Lower lobe of right lung (tissue), 2 donors: ENCODE data around the gene THBS4. TPM values are rescaled to one million over a fixed set of nuclear protein-coding genes. Genes with fewer than 3 reads are reported as not detected.

Experiments used
- ATAC-seq, 2 donors: fragments of 200-7000 bp; cut with Tn5 transposase; one replicate each; pipeline ENCODE4 v1.9.1; 2020 to 2022; ENCODE audit warnings: mild to moderate bottlenecking in 2 of 2, moderate library complexity in 2 of 2
- DNase-seq: peaks from one replicate; pipeline ENCODE4 v3.0.0-alpha.2; 2020
- H3K27ac ChIP-seq: fragments of 200-600 bp; one replicate; pipeline ENCODE4 v1.8.0; 2022
- H3K27me3 ChIP-seq: fragments of 200-600 bp; one replicate; pipeline ENCODE4 v1.8.0; 2022; ENCODE audit warnings: low read depth
- H3K36me3 ChIP-seq: fragments of 200-600 bp; one replicate; pipeline ENCODE4 v1.8.0; 2022; ENCODE audit warnings: mild to moderate bottlenecking
- H3K4me1 ChIP-seq: fragments of 200-600 bp; one replicate; pipeline ENCODE4 v1.8.0; 2022
- H3K4me3 ChIP-seq: fragments of 200-600 bp; one replicate; pipeline ENCODE4 v1.8.0; 2022; ENCODE audit warnings: mild to moderate bottlenecking
- H3K9me3 ChIP-seq: fragments of 200-600 bp; one replicate; pipeline ENCODE4 v1.8.0; 2022
- intact Hi-C: fragments of 100-400 bp; cut with DNase I; formaldehyde crosslinking; loops from one replicate; pipeline ENCODE4 v1.11.0; 2022
- total RNA-seq: library from RNA; stranded (reverse); fragmentation: NEBNext Ultra II Directional; extraction: Animal tissue kit (Norgen Biotek cat#: 25700); gene quantifications from one replicate; pipeline ENCODE4 v1.2.1, GENCODE V29; 2021
- TF ChIP-seq, protein P1 (sequence below): fragments of 200-600 bp; IDR thresholded peaks from one replicate; pipeline ENCODE4 v1.8.0; 2022; ENCODE audit warnings: antibody characterized with exemption, mild to moderate bottlenecking
- donor health status: DM: no; HTN: yes; CAD: no; lungs with severe emphysema.

THBS4 gene
- total RNA-seq, 1 donor from 2014 or later, result 2.9 TPM

DNA sequence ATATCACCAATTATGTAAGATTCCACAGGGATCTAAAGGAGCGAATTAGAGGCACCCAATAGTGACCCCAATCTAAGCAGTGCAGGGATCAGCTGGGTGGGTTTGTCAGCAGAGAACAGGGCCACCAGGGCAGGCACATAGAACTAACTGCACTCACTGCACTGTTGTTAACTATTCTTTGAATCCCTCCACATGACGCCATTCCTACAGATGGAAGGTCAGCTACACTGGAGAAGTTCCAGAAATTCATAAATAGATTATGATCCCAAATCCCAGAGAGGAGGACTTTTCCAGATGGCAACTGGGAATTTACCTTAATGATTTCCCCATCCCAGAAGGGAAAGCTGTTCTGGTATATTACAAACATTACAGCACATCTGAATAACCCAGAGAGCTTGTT lies 84.2 kb downstream of the THBS4 start:
- TF ChIP-seq, protein P1, sequence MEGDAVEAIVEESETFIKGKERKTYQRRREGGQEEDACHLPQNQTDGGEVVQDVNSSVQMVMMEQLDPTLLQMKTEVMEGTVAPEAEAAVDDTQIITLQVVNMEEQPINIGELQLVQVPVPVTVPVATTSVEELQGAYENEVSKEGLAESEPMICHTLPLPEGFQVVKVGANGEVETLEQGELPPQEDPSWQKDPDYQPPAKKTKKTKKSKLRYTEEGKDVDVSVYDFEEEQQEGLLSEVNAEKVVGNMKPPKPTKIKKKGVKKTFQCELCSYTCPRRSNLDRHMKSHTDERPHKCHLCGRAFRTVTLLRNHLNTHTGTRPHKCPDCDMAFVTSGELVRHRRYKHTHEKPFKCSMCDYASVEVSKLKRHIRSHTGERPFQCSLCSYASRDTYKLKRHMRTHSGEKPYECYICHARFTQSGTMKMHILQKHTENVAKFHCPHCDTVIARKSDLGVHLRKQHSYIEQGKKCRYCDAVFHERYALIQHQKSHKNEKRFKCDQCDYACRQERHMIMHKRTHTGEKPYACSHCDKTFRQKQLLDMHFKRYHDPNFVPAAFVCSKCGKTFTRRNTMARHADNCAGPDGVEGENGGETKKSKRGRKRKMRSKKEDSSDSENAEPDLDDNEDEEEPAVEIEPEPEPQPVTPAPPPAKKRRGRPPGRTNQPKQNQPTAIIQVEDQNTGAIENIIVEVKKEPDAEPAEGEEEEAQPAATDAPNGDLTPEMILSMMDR, result no peak
- ATAC-seq, result no peak
- Histone ChIP-seq H3K27ac (no peak overlapping the region), H3K9me3 (no peaks in the 10 kb centered on the region), H3K27me3 (no peaks in the 10 kb centered on the region), H3K4me3 (no peak overlapping the region), H3K36me3 (no peaks in the 10 kb centered on the region), H3K4me1 (peaks cover 15% of the 10 kb centered on the region)
- intact Hi-C loops, result no loop called here
- DNase-seq, result no peak

DNA sequence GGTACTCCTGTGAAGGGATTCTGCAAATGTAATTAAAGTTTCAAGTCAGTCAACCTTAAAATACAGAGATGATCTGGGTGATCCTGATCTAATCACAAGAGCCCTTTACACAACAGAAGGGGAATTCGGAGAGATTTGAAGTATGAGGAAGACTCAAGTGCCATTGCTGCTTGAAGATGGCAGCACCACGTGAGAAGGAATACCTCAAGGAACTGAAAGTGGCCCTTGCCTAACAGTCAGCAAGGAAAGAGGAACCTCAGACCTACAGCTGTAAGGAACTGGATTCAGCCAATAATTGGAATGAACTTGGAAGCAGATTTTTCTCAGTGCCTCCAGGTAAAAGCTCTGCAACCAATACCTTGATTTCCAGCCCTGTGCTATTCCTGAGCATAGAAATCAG lies 87.4 kb downstream of the THBS4 start:
- intact Hi-C loops, result no loop called here

DNA sequence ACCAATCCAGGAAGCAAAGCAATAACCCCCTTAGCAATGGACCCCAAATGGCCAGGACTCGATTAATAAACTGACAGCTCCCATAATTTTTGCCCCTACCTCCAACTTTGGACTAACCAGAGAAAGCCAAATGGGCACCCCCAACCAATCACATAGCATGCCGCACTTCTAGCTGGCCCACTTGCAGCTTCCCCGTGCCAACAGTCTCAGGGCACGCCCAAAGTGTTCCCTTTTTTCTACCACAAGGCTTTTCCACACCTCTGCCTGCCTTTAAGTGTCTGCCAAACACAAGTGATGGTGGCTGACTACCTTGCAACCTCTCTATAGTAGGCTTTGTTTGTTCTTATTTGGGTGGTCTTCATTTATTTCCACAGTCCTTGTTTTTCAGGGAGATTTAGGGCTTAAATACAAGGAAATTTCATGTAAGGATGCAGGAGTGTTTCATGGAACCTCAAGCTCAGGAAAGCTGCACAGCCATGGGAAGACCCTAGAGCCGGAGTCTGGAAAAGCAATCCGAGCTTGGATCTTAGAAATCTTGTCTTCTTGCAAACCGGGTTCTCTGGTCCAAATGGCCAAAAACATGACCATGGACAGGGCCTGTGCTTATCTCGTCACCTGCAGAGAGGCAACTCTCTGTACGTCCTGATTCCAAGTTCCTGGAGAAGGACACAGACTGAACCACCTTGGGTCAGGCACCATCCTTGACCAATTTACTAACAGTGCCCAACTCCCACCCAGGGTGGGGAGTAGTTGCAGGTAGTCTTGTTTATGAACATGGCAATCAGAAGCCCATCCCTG lies 89.2 kb downstream of the THBS4 start:
- TF ChIP-seq, protein P1, result no peak
- intact Hi-C loops, result no loop called here
- Histone ChIP-seq H3K36me3 (no peaks in the 10 kb centered on the region), H3K27me3 (no peaks in the 10 kb centered on the region), H3K4me1 (peaks cover 24% of the 10 kb centered on the region), H3K4me3 (no peak overlapping the region), H3K27ac (no peak overlapping the region), H3K9me3 (no peaks in the 10 kb centered on the region)
- ATAC-seq (peak in 1 of 2 donors; percentile 18), DNase-seq (no peak)

More for the DNA sequence above, 87.4 kb downstream of the THBS4 start:
- DNase-seq (no peak), ATAC-seq (peak; percentile 50 to 64)
- Histone ChIP-seq H3K36me3 (no peaks in the 10 kb centered on the region), H3K4me1 (peaks cover 24% of the 10 kb centered on the region), H3K27ac (no peak overlapping the region), H3K27me3 (no peaks in the 10 kb centered on the region), H3K4me3 (no peak overlapping the region), H3K9me3 (no peaks in the 10 kb centered on the region)
- TF ChIP-seq, protein P1, result no peak

DNA sequence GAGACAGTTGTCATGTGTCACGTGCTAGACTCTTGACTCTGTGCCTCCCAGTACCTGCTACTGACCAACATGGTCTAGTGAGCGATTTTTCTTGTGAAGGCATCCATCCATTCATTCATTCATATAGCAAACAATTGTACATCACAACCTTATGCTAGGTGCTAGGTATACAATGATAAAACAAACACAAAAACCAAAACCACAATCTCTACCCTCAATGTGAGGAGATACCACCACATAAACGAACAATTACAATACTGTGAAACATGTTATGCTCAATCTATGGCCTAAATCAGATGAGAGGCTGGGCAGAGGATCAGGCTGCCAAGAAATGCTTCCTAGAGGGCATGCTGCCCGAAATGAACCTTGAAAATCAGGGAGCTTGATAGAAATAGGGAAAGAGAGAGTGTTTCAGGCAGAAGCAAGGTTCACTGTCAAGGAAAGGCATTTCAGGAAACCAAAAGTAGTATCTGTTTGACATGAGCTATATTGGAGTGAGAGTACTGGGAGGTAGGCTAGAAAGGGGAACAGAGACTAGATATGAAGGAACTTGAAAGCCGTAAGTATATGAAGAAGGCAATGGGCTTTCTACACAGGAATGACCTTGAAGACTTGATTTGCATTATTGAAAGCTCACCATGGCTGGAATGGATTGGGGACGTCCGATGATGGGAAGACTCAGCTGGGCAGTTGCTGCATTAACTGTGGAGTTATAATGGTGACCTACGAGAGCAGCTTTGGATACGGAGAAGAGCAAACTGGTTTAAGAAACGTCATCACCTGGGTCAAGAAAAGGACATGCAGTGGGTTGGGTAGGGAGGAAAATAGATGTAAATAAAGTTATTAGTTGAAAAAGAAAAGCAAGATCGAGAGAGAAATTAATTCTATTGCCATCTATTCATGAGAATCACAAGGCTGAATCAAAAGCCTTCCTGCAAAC lies 90.1 kb downstream of the THBS4 start:
- H3K4me1 ChIP-seq, result peaks cover 24% of the 10 kb centered on the region
- ATAC-seq (peak; percentile 51 to 56), DNase-seq (no peak)
- H3K36me3 ChIP-seq, result no peaks in the 10 kb centered on the region
- no peaks in the 10 kb centered on the region for H3K9me3 ChIP-seq
- TF ChIP-seq, protein P1, result no peak
- no peaks in the 10 kb centered on the region for H3K27me3 ChIP-seq
- intact Hi-C loops, result no loop called here
- H3K4me3 ChIP-seq, result no peak overlapping the region
- peak overlapping the region; percentile 26 for H3K27ac ChIP-seq

DNA sequence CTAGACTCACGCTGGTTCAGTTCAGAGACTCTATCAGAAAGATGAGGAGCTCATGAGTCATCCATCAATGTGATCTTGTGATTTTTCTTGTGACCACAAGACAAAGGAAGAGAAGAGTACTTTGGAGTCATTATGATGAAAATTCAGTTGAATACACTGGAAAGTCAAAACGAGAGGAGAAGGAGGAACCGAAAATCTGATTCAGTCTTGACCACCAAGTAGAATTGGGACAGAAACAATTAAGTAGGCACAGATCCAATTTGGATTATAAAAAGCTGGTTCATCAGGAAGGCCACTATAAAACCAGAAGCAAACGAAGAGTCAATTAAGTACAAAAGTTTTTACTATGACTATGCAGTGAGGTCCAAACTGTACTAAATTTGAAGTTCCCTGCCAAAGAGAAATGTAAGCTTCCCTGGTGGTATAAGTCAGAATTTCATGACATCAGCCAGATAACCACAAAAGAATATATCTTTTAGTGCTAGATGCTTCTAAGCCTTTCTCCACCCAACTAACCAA lies 90.9 kb downstream of the THBS4 start:
- H3K4me3 ChIP-seq, result no peak overlapping the region
- no peak overlapping the region for H3K27ac ChIP-seq
- no peak for DNase-seq
- no peaks in the 10 kb centered on the region for H3K36me3 ChIP-seq
- intact Hi-C loops, result no loop called here
- ATAC-seq, result peak; percentile 73 to 75
- H3K27me3 ChIP-seq, result no peaks in the 10 kb centered on the region
- H3K9me3 ChIP-seq, result no peaks in the 10 kb centered on the region
- peaks cover 24% of the 10 kb centered on the region for H3K4me1 ChIP-seq
- TF ChIP-seq, protein P1, result no peak
